HEK293 (cell line): ENCODE data around the gene LMAN1L.

Source experiments
- CTCF ChIA-PET: fragments of 350-600 bp; formaldehyde crosslinking; extraction: SDS; loops from one replicate; lab custom pipeline; 2021; ENCODE audit warnings: antibody characterized with exemption; lab: Yijun Ruan, JAX
- POLR2A ChIA-PET: fragments of 300-600 bp; formaldehyde crosslinking; extraction: SDS; loops from one replicate; lab custom pipeline; 2020; ENCODE audit warnings: antibody characterized with exemption, inconsistent platforms; lab: Yijun Ruan, JAX
- H3K27ac ChIP-seq: fragments of 200-500 bp; sonication (Bioruptor generic); 2 replicates; pipeline ENCODE4 v1.5.1; 2014; ENCODE audit warnings: low read depth, low read length, control low read depth, inconsistent platforms; ENCODE audit errors: extremely low read depth
- H3K36me3 ChIP-seq, 2 experiments: fragments of 200-500 bp in 1 of 2; sonication (Bioruptor generic) in 1 of 2; 1 replicate in 1 of 2; 2 replicates in 1 of 2; pipeline ENCODE4 v1.5.1; 2014 to 2017; ENCODE audit warnings: inconsistent platforms in 2 of 2, low read length in 2 of 2; ENCODE audit not compliant: control insufficient read depth in 2 of 2, insufficient read depth in 1 of 2
- H3K4me1 ChIP-seq: fragments of 200-500 bp; sonication (Bioruptor generic); 2 replicates; pipeline ENCODE4 v1.5.1; 2014; ENCODE audit warnings: mild to moderate bottlenecking, low read length, inconsistent platforms; ENCODE audit not compliant: control insufficient read depth, insufficient read depth
- H3K4me3 ChIP-seq: 2 replicates; pipeline ENCODE4 v1.5.1; 2011; ENCODE audit warnings: low read depth, mild to moderate bottlenecking, control low read depth, low read length, moderate library complexity
- H3K9me3 ChIP-seq: fragments of 200-500 bp; sonication (Bioruptor generic); 2 replicates; pipeline ENCODE4 v1.5.1; 2014; ENCODE audit warnings: low read depth, low read length, inconsistent platforms; ENCODE audit not compliant: control insufficient read depth, insufficient read depth
- BCL6B ChIP-seq: fragments of 450-650 bp; formaldehyde crosslinking; IDR thresholded peaks from 2 replicates; pipeline ENCODE4 v1.5.1; 2017; ENCODE audit warnings: missing biosample characterization, missing genetic modification characterization
- PBX3 ChIP-seq: sonication (generic); formaldehyde crosslinking; IDR thresholded peaks from 2 replicates; pipeline ENCODE4 v1.8.1; 2022; ENCODE audit warnings: mild to moderate bottlenecking, moderate library complexity, missing genetic modification reagents
- PRDM1 ChIP-seq: fragments of 450-650 bp; formaldehyde crosslinking; IDR thresholded peaks from 2 replicates; pipeline ENCODE4; 2016; ENCODE audit warnings: missing biosample characterization, missing genetic modification characterization
- TCF7L2 ChIP-seq: IDR thresholded peaks from 2 replicates; pipeline ENCODE4 v1.6.1; 2011; ENCODE audit warnings: low read depth, mild to moderate bottlenecking, inconsistent platforms, low read length, moderate library complexity, borderline replicate concordance
- TRIM28 ChIP-seq: IDR thresholded peaks from 2 replicates; pipeline ENCODE4 v1.6.1; 2011; ENCODE audit warnings: low read length, control low read depth, borderline replicate concordance
- ZBTB17 ChIP-seq: fragments of 450-650 bp; formaldehyde crosslinking; IDR thresholded peaks from 2 replicates; pipeline ENCODE4 v1.5.1; 2016; ENCODE audit warnings: missing biosample characterization, missing genetic modification characterization
- ZFP37 ChIP-seq: fragments of 450-650 bp; formaldehyde crosslinking; IDR thresholded peaks from 2 replicates; pipeline ENCODE4 v1.5.1; 2016; ENCODE audit warnings: missing biosample characterization, missing genetic modification characterization
- ZNF114 ChIP-seq: fragments of 450-650 bp; formaldehyde crosslinking; IDR thresholded peaks from 2 replicates; pipeline ENCODE4 v1.5.0; 2017; ENCODE audit warnings: missing biosample characterization, missing genetic modification characterization
- ZNF121 ChIP-seq: fragments of 450-650 bp; formaldehyde crosslinking; IDR thresholded peaks from 2 replicates; pipeline ENCODE4 v1.5.1; 2016; ENCODE audit warnings: missing biosample characterization, missing genetic modification characterization
- ZNF132 ChIP-seq: fragments of 450-650 bp; formaldehyde crosslinking; IDR thresholded peaks from 2 replicates; pipeline ENCODE4 v1.5.1; 2017; ENCODE audit warnings: missing biosample characterization, missing genetic modification characterization, borderline replicate concordance
- ZNF146 ChIP-seq: fragments of 450-650 bp; formaldehyde crosslinking; IDR thresholded peaks from 2 replicates; pipeline ENCODE4 v1.5.1; 2016; ENCODE audit warnings: missing biosample characterization, missing genetic modification characterization
- ZNF155 ChIP-seq: fragments of 450-650 bp; formaldehyde crosslinking; IDR thresholded peaks from 2 replicates; pipeline ENCODE4 v1.5.1; 2016; ENCODE audit warnings: missing biosample characterization, missing genetic modification characterization
- ZNF16 ChIP-seq: fragments of 450-650 bp; formaldehyde crosslinking; IDR thresholded peaks from 2 replicates; pipeline ENCODE4 v1.5.1; 2016; ENCODE audit warnings: low read depth, missing biosample characterization, missing genetic modification characterization
- ZNF214 ChIP-seq: fragments of 450-650 bp; formaldehyde crosslinking; IDR thresholded peaks from 2 replicates; pipeline ENCODE4 v1.5.1; 2017; ENCODE audit warnings: missing biosample characterization, mild to moderate bottlenecking, missing genetic modification characterization, borderline replicate concordance
- ZNF223 ChIP-seq: fragments of 450-650 bp; formaldehyde crosslinking; IDR thresholded peaks from 2 replicates; pipeline ENCODE4 v1.5.1; 2016; ENCODE audit warnings: missing biosample characterization, missing genetic modification characterization
- ZNF239 ChIP-seq: fragments of 450-650 bp; formaldehyde crosslinking; IDR thresholded peaks from 2 replicates; pipeline ENCODE4 v1.5.1; 2016; ENCODE audit warnings: missing biosample characterization, missing genetic modification characterization
- ZNF248 ChIP-seq: fragments of 450-650 bp; formaldehyde crosslinking; IDR thresholded peaks from 2 replicates; pipeline ENCODE4 v1.5.1; 2017; ENCODE audit warnings: missing biosample characterization, missing genetic modification characterization
- ZNF335 ChIP-seq: fragments of 450-650 bp; formaldehyde crosslinking; conservative IDR thresholded peaks from 2 replicates; pipeline ENCODE4 v1.5.1; 2016; ENCODE audit warnings: missing biosample characterization, missing genetic modification characterization
- ZNF37A ChIP-seq: fragments of 450-650 bp; IDR thresholded peaks from 2 replicates; pipeline ENCODE4 v1.5.1; 2018; ENCODE audit warnings: missing biosample characterization, missing genetic modification characterization
- ZNF404 ChIP-seq: fragments of 450-650 bp; formaldehyde crosslinking; IDR thresholded peaks from 2 replicates; pipeline ENCODE4 v1.5.1; 2017; ENCODE audit warnings: missing biosample characterization, missing genetic modification characterization
- ZNF514 ChIP-seq: fragments of 450-650 bp; formaldehyde crosslinking; IDR thresholded peaks from 2 replicates; pipeline ENCODE4 v1.5.1; 2016; ENCODE audit warnings: missing biosample characterization, missing genetic modification characterization
- ZNF529 ChIP-seq: fragments of 450-650 bp; formaldehyde crosslinking; IDR thresholded peaks from 2 replicates; pipeline ENCODE4 v1.5.1; 2017; ENCODE audit warnings: missing genetic modification characterization, missing biosample characterization; ENCODE audit not compliant: insufficient replicate concordance
- ZNF629 ChIP-seq: fragments of 450-650 bp; formaldehyde crosslinking; IDR thresholded peaks from 2 replicates; pipeline ENCODE4 v1.5.1; 2017; ENCODE audit warnings: missing biosample characterization, missing genetic modification characterization
- ZNF654 ChIP-seq: fragments of 450-650 bp; formaldehyde crosslinking; IDR thresholded peaks from 2 replicates; pipeline ENCODE4 v1.5.1; 2016; ENCODE audit warnings: low read depth, missing biosample characterization, missing genetic modification characterization
- ZNF658 ChIP-seq: fragments of 450-650 bp; formaldehyde crosslinking; IDR thresholded peaks from 2 replicates; pipeline ENCODE4; 2016; ENCODE audit warnings: missing biosample characterization, missing genetic modification characterization
- ZNF707 ChIP-seq: fragments of 450-650 bp; formaldehyde crosslinking; IDR thresholded peaks from 2 replicates; pipeline ENCODE4 v1.5.1; 2016; ENCODE audit warnings: missing biosample characterization, missing genetic modification characterization
- ZNF777 ChIP-seq: fragments of 450-650 bp; formaldehyde crosslinking; IDR thresholded peaks from 2 replicates; pipeline ENCODE4 v1.5.1; 2017; ENCODE audit warnings: missing biosample characterization, missing genetic modification characterization, borderline replicate concordance
- TF ChIP-seq, protein P1 (sequence below): fragments of 450-650 bp; formaldehyde crosslinking; IDR thresholded peaks from 2 replicates; pipeline ENCODE4 v1.5.1; 2016; ENCODE audit warnings: missing biosample characterization, missing genetic modification characterization
- TF ChIP-seq, protein P2 (sequence below): fragments of 450-650 bp; formaldehyde crosslinking; IDR thresholded peaks from 2 replicates; pipeline ENCODE4 v1.5.1; 2017; ENCODE audit warnings: missing biosample characterization, missing genetic modification characterization
- TF ChIP-seq, protein P3 (sequence below): fragments of 450-650 bp; formaldehyde crosslinking; IDR thresholded peaks from 2 replicates; pipeline ENCODE4 v1.5.1; 2016; ENCODE audit warnings: missing biosample characterization, missing genetic modification characterization

LMAN1L gene

DNA sequence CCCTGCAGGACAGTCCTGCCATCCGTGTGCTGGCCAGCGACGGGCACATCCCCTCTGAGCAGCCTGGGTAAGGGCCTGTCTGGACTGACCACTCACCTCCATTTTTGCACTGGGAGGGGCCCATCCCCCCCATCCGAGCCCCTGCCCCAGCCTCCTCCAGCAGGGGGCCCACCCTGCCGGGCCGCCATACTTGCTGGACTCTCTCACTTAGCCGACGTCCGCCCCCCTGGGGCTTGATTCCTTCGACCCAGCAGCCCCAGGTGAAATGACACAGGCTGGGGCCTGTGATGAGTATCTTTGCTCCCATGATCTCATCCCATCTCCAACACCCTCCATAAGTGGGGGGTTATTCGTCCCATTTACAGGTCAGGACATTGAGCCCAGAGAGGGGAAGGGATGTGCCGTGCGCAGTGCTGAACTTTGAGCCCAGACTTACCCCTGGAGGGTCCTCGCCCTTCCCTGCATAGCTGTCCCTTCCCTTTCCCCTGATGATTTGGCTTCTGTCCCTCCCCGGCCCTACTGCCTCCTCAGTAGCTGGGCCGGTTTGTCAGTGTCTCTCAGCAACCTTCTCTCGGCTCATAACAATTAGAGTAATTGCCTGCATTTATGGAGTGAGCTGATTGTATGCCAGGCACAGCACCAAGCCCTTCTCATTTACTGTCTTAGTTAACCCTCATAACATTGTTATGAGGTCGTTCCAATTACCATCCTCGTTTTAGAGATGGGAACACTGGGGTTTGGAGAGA is 4.2 kb downstream of the LMAN1L start:
- Histone ChIP-seq H3K4me3 (no peak overlapping the region), H3K9me3 (no peaks in the 10 kb centered on the region), H3K4me1 (no peaks in the 10 kb centered on the region), H3K36me3 (no peaks in the 10 kb centered on the region), H3K27ac (no peak overlapping the region)
- ChIA-PET POLR2A (no interaction called here), CTCF (interaction anchor here (1.0 to 4.1 kb wide), 4 partner anchors 9 to 47 kb away, joined by 3 to 21 read pairs (median 4); no protein-coding TSS in a partner anchor)
- no peak for TF ChIP-seq ZNF132 (tag by site-specific recombination)
- TF ChIP-seq, protein P1, sequence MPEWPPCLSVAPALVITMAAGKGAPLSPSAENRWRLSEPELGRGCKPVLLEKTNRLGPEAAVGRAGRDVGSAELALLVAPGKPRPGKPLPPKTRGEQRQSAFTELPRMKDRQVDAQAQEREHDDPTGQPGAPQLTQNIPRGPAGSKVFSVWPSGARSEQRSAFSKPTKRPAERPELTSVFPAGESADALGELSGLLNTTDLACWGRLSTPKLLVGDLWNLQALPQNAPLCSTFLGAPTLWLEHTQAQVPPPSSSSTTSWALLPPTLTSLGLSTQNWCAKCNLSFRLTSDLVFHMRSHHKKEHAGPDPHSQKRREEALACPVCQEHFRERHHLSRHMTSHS (tag by site-specific recombination), result no peak
- no peak for TF ChIP-seq ZNF707 (tag by site-specific recombination)
- TF ChIP-seq ZNF529 (tag by site-specific recombination), result no peak
- TF ChIP-seq ZNF658 (tag by site-specific recombination), result no peak
- TF ChIP-seq ZNF404 (tag by site-specific recombination), result no peak
- TF ChIP-seq ZNF146 (tag by site-specific recombination), result no peak
- no peak for TF ChIP-seq ZNF239 (tag by site-specific recombination)
- no peak for TF ChIP-seq PRDM1 (tag by site-specific recombination)
- no peak for TF ChIP-seq ZNF214 (tag by site-specific recombination)
- TF ChIP-seq ZNF514 (tag by site-specific recombination), result no peak
- TF ChIP-seq, protein P2, sequence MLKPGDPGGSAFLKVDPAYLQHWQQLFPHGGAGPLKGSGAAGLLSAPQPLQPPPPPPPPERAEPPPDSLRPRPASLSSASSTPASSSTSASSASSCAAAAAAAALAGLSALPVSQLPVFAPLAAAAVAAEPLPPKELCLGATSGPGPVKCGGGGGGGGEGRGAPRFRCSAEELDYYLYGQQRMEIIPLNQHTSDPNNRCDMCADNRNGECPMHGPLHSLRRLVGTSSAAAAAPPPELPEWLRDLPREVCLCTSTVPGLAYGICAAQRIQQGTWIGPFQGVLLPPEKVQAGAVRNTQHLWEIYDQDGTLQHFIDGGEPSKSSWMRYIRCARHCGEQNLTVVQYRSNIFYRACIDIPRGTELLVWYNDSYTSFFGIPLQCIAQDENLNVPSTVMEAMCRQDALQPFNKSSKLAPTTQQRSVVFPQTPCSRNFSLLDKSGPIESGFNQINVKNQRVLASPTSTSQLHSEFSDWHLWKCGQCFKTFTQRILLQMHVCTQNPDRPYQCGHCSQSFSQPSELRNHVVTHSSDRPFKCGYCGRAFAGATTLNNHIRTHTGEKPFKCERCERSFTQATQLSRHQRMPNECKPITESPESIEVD (tag by site-specific recombination), result no peak
- TF ChIP-seq ZNF155 (tag by site-specific recombination), result no peak
- TF ChIP-seq ZNF114 (tag by site-specific recombination), result no peak
- TF ChIP-seq ZNF654 (tag by site-specific recombination), result no peak
- no peak for TF ChIP-seq ZNF121 (tag by site-specific recombination)
- no peak for TF ChIP-seq ZNF16 (tag by site-specific recombination)
- TF ChIP-seq ZNF777 (tag by site-specific recombination), result no peak
- TF ChIP-seq, protein P3, sequence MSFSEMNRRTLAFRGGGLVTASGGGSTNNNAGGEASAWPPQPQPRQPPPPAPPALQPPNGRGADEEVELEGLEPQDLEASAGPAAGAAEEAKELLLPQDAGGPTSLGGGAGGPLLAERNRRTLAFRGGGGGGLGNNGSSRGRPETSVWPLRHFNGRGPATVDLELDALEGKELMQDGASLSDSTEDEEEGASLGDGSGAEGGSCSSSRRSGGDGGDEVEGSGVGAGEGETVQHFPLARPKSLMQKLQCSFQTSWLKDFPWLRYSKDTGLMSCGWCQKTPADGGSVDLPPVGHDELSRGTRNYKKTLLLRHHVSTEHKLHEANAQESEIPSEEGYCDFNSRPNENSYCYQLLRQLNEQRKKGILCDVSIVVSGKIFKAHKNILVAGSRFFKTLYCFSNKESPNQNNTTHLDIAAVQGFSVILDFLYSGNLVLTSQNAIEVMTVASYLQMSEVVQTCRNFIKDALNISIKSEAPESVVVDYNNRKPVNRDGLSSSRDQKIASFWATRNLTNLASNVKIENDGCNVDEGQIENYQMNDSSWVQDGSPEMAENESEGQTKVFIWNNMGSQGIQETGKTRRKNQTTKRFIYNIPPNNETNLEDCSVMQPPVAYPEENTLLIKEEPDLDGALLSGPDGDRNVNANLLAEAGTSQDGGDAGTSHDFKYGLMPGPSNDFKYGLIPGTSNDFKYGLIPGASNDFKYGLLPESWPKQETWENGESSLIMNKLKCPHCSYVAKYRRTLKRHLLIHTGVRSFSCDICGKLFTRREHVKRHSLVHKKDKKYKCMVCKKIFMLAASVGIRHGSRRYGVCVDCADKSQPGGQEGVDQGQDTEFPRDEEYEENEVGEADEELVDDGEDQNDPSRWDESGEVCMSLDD (tag by site-specific recombination), result no peak
- no peak for TF ChIP-seq BCL6B (tag by site-specific recombination)
- TF ChIP-seq ZNF248 (tag by site-specific recombination), result no peak
- TF ChIP-seq TRIM28, result no peak
- TF ChIP-seq ZFP37 (tag by site-specific recombination), result no peak
- peak; percentile 75 for TF ChIP-seq ZNF335 (tag by site-specific recombination)
- TF ChIP-seq ZBTB17 (tag by site-specific recombination), result peak; percentile 80
- no peak for TF ChIP-seq ZNF223 (tag by site-specific recombination)
- TF ChIP-seq ZNF629 (tag by site-specific recombination), result peak; percentile 49; the same call in 1 of the 2 replicates
- TF ChIP-seq PBX3 (CRISPR knock-in tag), result no peak
- TF ChIP-seq TCF7L2, result no peak
- no peak for TF ChIP-seq ZNF37A (tag by site-specific recombination)
